Panc1 (cell line): Measurements from ENCODE around the gene FGGY. TPM values are rescaled to one million over a fixed set of nuclear protein-coding genes. Genes with fewer than 3 reads are reported as not detected.

ENCODE experiments used
- ATAC-seq: fragments of 200-7000 bp; cut with Tn5 transposase; 2 replicates; pipeline ENCODE4 v1.9.1; 2020; ENCODE audit warnings: mild to moderate bottlenecking, moderate library complexity
- BruUV-seq: library from RNA; stranded (reverse); fragments of 400-500 nt; replicated peaks from 2 replicates; lab custom pipeline; 2021; lab: Mats Ljungman, UMichigan
- CTCF ChIA-PET: fragments of 300-600 bp; sonication (Branson Sonifier 250); formaldehyde crosslinking; loops from one replicate; lab custom pipeline; 2022; ENCODE audit warnings: antibody characterized with exemption; lab: Charles Lee
- POLR2A ChIA-PET: fragments of 300-600 bp; sonication (Branson Sonifier 250); formaldehyde crosslinking; loops from one replicate; lab custom pipeline; 2022; ENCODE audit warnings: antibody characterized with exemption; lab: Charles Lee
- DNase-seq: peaks from one replicate; pipeline ENCODE4 v3.0.0-alpha.2; 2010; ENCODE audit warnings: low read depth, low spot score
- H3K27ac ChIP-seq: 2 replicates; pipeline ENCODE4 v1.5.1; 2011; ENCODE audit warnings: mild to moderate bottlenecking, low read length, inconsistent platforms
- H3K27me3 ChIP-seq: fragments of 200-500 bp; sonication (Bioruptor generic); 2 replicates; pipeline ENCODE4 v1.6.0; 2014; ENCODE audit warnings: low read length, inconsistent platforms; ENCODE audit not compliant: control insufficient read depth, insufficient read depth
- H3K36me3 ChIP-seq: fragments of 200-500 bp; sonication (Bioruptor generic); 2 replicates; pipeline ENCODE4 v1.5.1; 2014; ENCODE audit warnings: inconsistent platforms, mild to moderate bottlenecking, low read length, moderate library complexity; ENCODE audit not compliant: control insufficient read depth, insufficient read depth
- H3K4me1 ChIP-seq: 2 replicates; pipeline ENCODE4 v1.5.1; 2011; ENCODE audit warnings: inconsistent platforms, mild to moderate bottlenecking, low read length, moderate library complexity; ENCODE audit not compliant: control insufficient read depth, insufficient read depth
- H3K4me3 ChIP-seq, 2 experiments: 2 replicates each; pipeline ENCODE4 v1.5.1; 2011 to 2012; ENCODE audit warnings: low read depth in 2 of 2, low read length in 2 of 2, mild to moderate bottlenecking in 2 of 2, inconsistent platforms in 1 of 2, moderate library complexity in 1 of 2
- H3K9me3 ChIP-seq: fragments of 200-500 bp; sonication (Bioruptor generic); 2 replicates; pipeline ENCODE4 v1.5.1; 2014; ENCODE audit warnings: low read depth, mild to moderate bottlenecking, inconsistent platforms, low read length, moderate library complexity; ENCODE audit not compliant: control insufficient read depth, insufficient read depth
- CTCF ChIP-seq: fragments of 450-650 bp; IDR thresholded peaks from 2 replicates; pipeline ENCODE4 v1.5.1; 2017; ENCODE audit warnings: mild to moderate bottlenecking
- POLR2AphosphoS5 ChIP-seq: IDR thresholded peaks from 2 replicates; pipeline ENCODE4 v1.6.1; 2012; ENCODE audit warnings: mild to moderate bottlenecking, low read depth, low read length, moderate library complexity
- REST ChIP-seq, 2 experiments: IDR thresholded peaks; 2 replicates each; pipeline ENCODE4 v1.6.1; 2011 to 2012; ENCODE audit warnings: low read depth in 2 of 2, control low read depth in 1 of 2, low read length in 1 of 2, mild to moderate bottlenecking in 1 of 2, moderate library complexity in 1 of 2; ENCODE audit not compliant: insufficient read depth in 1 of 2
- SIN3A ChIP-seq: IDR thresholded peaks from 2 replicates; pipeline ENCODE4 v1.6.1; 2012; ENCODE audit warnings: low read depth, mild to moderate bottlenecking, low read length, moderate library complexity, borderline replicate concordance; ENCODE audit not compliant: insufficient read depth
- TCF7L2 ChIP-seq: IDR thresholded peaks from 2 replicates; pipeline ENCODE4 v1.6.1; 2011; ENCODE audit warnings: mild to moderate bottlenecking, low read depth, low read length, inconsistent platforms
- in situ Hi-C: cut with HindIII; loops from 2 replicates; pipeline ENCODE4 v1.10.0; 2016; ENCODE audit warnings: low sequenced_read_pairs, low pct_unique_long_range_greater_than_20kb
- intact Hi-C: fragments of 100-400 bp; cut with micrococcal nuclease; formaldehyde crosslinking; loops from one replicate; pipeline ENCODE4 v1.10.0; 2022; ENCODE audit not compliant: unreplicated experiment
- total RNA-seq: library from RNA; stranded (reverse); gene quantifications from one replicate; pipeline ENCODE4 v1.2.1, GENCODE V29; 2021; ENCODE audit not compliant: unreplicated experiment

FGGY gene
- total RNA-seq, 1 experiment from 2014 or later: 15.5 TPM

- no TSS peak for BruUV-seq
- Histone ChIP-seq H3K4me1 (no peaks in the 10 kb centered on the region), H3K36me3 (no peaks in the 10 kb centered on the region), H3K27ac (no peak overlapping the region), H3K27me3 (no peaks in the 10 kb centered on the region), H3K4me3 (no peak overlapping the region), H3K9me3 (no peaks in the 10 kb centered on the region)
- intact Hi-C loops (no loop called here), in situ Hi-C loops (no loop called here)
- ChIA-PET CTCF (no interaction called here), POLR2A (no interaction called here)
- DNase-seq: no peak
- TF ChIP-seq SIN3A: no peak
- TF ChIP-seq CTCF: no peak
- no peak for TF ChIP-seq REST (IDR thresholded peaks at IDR 0.05; ENCODE audit: insufficient read depth in 1 of 2, low read depth in 2 of 2, low read length in 1 of 2)
- no peak for ATAC-seq
These were observed 370.1 kb downstream of the FGGY start for GRCh38 chr1:59667020-59667419.

GRCh38 chr1:59669752-59670312, 372.9 kb downstream of the FGGY start:
- intact Hi-C loops (no loop called here), in situ Hi-C loops (no loop called here)
- Histone ChIP-seq H3K27me3 (no peaks in the 10 kb centered on the region), H3K27ac (no peak overlapping the region), H3K36me3 (no peaks in the 10 kb centered on the region), H3K4me1 (no peaks in the 10 kb centered on the region), H3K4me3 (no peak overlapping the region), H3K9me3 (no peaks in the 10 kb centered on the region)
- ATAC-seq (no peak), DNase-seq (no peak)
- ChIA-PET POLR2A (interaction anchor here (0.6 kb wide), 1 partner anchor 51 kb away, joined by 4 read pairs; no protein-coding TSS in a partner anchor), CTCF (no interaction called here)
- TF ChIP-seq POLR2AphosphoS5: no peak
- TF ChIP-seq REST (IDR thresholded peaks at IDR 0.05; ENCODE audit: insufficient read depth in 1 of 2, low read depth in 2 of 2, low read length in 1 of 2): no peak
- TF ChIP-seq CTCF: no peak
- no peak for TF ChIP-seq TCF7L2
- no peak for TF ChIP-seq SIN3A
- BruUV-seq: no TSS peak
